Amygdala (tissue), 56 donors: Measurements from ENCODE around the gene CCL1.

Experiments
- DNase-seq, 56 donors: peaks; one replicate each; lab custom pipeline; 2025; lab: John Stamatoyannopoulos, UW

The CCL1 gene, protein sequence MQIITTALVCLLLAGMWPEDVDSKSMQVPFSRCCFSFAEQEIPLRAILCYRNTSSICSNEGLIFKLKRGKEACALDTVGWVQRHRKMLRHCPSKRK

GRCh38 chr17:34363183-34363661 lies at the start of gene CCL1:
CCL1 (minus strand) TSS chr17:34363233; CDS start chr17:34363161, 72 bp downstream.
- no peak for DNase-seq

- no peak for DNase-seq
Measured at GRCh38 chr17:34412534-34412933, 49.5 kb upstream of the CCL1 start.

DNA sequence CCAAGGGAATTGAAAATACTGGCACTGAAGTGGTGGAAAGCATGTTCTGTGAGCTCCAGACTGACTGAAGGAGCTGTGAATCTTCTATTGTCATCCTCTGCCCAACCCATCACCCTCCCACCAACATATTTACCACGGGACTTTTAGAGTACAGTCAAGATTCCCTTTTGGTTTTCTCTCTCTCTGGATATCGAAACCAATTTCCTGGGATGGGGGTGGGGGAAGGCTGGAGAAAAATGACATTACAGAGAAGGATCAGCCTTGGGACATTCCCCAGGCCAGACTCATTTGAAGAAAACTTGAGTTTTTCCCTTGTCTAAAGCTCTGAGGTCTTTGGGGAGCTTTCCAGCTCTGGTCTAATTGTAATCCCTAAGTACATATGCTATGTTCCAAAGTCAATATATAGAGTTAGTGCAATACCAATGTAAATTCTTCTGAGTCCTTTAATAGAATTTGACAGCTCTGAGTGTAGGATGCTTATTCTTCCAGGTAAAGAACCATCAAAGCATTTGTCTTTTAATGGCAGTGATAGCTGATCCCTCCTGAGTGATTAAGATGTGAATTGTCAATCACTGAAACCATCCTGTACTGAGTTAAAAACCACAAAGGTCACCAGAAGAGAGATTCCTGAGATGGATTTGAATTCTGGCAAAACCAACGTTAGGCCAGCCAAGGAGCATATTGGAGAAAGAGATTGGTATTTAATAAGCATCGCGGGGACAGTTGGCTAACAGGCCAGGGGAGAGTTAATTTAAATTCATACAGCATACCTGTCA lies 48.8 kb upstream of the CCL1 start:
- no peak for DNase-seq

DNA sequence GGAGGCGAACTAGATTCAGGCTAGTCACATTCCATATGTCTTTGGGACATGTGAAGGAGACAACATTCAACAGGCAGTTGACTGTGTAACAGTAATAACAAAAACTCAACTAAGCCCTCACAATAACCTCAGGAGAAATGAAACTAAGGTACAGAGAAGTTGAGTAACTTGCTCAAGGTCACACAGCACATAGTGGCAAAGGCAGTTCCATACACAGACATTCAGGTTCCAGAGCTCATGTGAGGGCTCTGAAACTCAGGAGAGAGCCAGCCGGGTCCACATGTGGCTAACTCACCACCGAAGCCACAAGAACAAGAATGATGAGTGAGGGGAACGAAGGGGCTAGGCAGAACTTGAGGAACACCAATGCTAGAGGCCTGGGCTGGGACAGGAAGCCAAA lies 46.3 kb upstream of the CCL1 start:
- DNase-seq: no peak

DNA sequence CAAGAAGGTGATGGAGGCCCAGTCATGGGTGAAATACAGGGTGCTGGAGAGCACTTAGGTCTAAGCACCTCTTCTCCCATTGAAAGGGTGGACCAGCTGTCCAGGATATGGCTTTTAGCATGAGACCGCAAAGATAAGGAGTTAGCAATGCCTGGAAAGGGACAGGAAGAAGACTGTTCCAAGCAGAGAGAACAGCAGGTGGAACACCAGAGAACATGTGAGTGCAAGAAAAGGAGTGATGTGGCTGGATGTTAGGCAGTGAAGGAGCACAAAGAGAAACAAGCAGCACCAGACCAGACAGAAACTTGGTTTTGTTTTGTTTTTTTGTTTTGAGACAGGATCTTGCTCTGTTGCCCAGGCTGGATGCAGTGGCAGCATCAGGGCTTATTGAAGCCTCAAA lies 45.4 kb upstream of the CCL1 start:
- no peak for DNase-seq

DNA sequence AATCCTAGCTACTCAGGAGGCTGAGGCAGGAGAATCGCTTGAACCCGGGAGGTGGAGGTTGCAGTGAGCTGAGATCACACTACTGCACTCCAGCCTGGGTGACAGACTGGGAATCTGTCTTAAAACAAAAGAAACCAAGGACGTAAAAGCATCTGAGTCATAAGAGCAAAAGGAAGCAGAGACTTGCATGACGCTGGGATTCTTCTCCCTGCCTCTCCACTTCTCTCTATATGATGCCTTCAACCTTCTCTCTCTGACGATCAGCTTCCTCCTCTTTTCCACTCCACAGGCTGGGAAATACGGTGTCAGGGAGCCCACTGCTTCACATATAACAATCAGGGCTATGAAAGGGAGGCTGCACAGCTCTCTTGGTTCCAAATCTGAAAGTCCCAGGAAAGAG lies 43.2 kb upstream of the CCL1 start:
- DNase-seq: no peak

DNA sequence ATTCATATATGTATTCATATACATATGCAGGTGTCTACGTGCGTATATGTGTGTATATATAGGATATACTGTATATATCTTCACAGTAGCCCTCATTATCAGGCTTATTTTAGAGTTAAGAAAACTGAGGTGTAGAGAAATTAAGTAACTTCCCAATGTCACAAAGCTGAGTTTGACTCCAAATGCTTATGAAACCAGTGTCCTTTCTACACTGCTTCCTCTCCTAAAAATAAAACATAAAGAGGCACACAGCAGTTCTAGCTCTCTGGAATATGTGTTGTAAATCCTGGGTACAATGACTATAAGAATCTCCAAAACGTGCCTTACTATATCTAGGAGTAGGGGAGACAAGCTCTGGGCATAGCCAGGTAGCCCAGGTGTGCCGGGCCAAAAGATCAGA lies 40.0 kb upstream of the CCL1 start:
- no peak for DNase-seq

GRCh38 chr17:34401165-34401564 lies 38.1 kb upstream of the CCL1 start:
- no peak for DNase-seq

DNA sequence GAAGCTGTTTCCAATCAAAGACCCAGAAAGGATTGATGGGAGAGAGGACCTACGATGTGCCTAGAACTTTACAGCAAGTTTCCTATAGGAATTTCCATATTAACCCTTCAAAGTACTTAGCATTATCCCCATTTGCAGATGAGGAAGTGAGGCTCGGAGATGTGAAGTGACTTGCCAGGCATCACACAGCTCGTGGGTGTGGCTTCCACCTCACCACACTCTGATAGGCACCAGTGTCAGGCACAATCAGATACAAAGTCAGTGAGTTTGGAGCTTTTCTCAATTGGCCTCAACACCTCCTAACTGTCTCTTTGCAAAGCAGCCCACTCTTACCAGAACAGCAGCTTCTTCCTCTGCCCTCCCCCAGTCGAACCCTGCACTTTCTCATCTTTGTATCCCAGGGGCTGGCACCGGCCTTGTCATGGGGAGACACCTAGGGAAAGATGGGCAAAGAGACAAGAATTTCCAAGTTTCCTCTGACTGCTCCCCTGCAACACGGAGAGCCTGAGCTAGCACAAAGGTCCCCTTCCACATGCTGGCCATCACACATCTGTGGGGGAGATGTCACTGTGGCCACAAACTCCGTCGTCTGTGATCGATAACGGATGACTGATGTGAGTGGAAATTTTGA lies 37.4 kb upstream of the CCL1 start:
- no peak for DNase-seq

GRCh38 chr17:34399725-34400124 lies 36.7 kb upstream of the CCL1 start:
- no peak for DNase-seq

- DNase-seq: no peak
Measured at GRCh38 chr17:34398990-34399389, 36.0 kb upstream of the CCL1 start.

GRCh38 chr17:34397265-34397664 lies 34.2 kb upstream of the CCL1 start:
- no peak for DNase-seq

GRCh38 chr17:34393401-34393800 lies 30.4 kb upstream of the CCL1 start:
- DNase-seq: no peak

DNA sequence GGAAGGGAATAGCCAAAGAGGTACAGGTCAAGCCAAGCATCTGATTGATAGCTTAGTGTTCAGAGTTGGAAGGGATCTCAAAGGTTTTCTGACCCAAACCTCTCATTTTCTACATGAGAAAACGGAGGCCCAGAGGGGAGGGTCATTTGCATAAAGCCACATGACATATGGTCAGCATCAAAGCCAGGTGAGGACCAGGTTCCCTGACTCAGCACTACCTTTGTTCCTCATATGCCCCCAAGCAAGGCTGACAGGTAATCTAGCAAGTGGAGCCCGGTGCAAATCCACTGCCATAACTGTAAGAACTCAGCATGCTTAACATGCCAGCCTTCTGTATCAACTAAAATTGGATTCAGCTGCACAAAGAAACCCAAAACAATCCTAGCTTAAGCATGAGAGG lies 28.2 kb upstream of the CCL1 start:
- DNase-seq: no peak

- DNase-seq: no peak
Measured at GRCh38 chr17:34390649-34391048, 27.6 kb upstream of the CCL1 start.

DNA sequence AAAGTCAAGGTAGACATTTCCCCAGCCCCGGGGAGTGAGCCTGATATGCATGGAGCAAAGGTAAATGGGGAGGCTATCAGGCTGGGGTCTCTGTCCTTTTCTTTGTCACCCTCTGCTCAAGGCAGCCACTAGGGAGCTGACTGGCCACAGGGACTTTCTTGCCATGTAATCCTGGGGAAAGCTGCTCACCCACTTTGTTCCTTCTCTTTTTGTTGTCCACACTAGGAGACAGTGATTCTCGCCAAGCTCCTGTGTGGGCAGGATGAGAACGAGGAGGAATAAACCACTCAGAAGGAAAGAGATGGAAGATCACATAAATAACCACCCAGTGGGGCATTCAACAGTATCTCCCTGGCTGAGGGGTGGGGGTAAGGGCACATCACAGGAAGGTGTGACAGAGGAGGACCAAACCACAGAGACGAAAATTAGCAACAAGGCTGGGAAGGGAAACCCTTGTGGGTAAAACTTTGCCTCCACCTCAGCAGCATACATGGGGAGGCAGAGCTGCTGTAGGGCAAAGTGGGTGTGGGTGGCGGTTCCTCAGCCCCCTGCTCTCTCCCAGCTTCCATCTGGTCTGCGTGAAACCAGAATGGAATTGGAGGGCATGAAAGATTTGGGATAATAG lies 26.2 kb upstream of the CCL1 start:
- DNase-seq: no peak

DNA sequence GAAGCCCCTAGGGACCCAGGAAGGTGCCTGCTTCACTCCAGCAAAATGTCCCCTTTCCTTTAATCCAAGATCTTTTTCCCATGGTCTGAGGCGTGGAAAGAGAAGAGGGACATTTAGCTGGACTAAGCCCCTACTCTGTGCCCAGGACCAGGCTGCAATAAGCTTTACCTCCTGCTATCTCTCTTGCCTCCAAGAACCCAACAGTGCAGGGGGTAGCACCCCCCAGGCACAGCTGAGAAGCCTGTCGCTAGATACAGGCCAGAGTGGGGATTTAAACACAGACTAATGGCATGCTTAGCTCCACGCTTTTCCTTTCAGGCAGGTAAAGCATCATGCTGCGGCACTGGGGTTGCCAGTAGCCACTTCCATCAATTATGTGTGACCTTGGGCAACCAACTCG lies 24.5 kb upstream of the CCL1 start:
- DNase-seq: no peak

DNA sequence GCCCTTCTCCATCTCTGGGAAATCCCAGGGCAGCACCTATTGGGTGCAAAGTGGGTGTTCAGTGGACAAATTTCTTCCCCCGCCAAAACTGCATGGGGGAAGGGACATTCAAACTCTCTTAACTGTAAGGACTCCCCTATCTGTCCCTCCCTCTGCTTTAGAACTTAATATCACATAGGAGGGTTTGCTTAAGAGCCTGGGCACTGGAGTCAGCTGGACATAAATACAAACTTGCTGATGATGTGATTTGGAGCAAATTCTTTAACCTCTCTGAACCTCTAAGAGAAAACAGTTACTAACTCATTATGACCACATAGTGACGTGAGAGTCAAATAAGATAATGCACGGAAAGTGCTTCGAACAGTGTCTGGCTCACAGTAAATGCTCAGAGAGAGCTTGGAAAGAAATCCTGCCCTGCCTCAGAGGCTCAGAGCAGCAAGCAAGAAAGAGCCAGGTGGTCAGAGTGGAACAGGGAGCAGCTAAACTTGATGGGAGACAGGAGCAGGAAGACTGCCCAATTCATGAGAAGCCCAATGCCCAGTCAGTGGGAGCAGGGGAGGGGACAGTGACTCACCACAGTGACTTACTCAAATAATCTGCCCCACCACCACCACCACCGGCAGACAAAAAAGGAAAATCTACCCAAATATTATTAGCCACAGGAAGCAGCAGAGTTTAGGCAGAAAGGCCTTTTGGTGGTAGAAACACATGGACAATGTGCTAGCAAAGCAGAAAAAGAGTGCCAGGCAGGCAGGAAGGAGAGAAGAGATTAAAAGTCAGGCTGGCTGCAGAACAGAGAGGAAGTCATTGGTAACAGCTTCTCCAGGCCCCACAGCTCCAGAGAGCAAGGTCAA lies 23.9 kb upstream of the CCL1 start:
- DNase-seq: peak in 4 of 56 donors; percentile 10 to 45 (median 15)

DNA sequence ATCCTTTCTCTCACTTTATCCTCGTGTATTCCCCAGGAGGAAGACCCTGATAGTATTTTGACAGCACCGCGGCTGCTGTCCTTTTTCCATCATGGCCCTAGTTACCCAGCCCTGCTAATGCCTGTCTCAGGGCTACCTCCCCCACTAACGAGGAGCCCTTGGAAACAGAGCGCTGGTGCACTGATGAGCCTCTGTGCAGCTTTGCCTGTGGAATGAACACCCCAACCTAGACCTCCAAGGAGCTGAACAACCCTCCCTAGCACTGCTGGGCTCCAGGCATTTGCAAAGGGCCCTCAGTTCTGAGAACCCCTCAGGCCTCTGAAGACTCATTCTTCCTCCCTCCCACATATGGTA lies 23.3 kb upstream of the CCL1 start:
- no peak for DNase-seq

DNA sequence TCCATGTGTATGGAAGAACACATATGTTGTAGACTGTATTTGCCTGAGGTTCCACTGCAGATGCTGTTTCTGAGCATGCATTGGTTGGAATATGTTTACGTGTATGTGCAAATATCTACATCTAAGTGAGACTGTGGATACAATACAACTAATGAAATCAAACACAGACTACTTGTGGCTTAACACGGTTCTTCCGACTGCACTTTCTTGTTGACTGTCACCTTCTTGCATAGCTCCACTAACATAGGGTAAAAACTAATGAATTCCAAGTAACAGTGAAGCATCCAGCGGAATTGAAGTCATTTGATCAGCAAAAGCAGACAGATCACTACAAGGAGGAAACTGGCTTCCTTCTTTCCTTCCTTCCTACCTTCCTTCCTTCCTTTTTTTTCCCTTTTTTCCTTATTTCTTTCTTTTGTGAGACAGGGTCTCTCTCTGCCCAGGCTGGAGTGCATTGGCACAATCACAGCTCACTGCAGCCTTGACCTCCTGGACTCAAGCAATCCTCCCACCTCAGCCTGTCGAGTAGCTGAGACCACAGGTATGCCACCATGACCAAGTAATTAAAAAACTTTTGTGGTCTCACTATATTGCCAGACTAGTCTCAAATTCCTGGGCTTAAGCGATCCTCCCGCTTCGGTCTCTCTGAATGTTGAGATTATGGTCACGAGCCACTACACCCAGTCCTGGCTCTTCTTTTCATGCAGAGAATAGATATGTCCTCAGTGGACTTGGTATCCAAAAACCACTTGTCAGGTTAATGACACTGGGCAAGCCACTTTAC lies 22.0 kb upstream of the CCL1 start:
- DNase-seq: no peak
